ENCODE data around the gene ZNF362. TPM values are rescaled to one million over a fixed set of nuclear protein-coding genes. Genes with fewer than 3 reads are reported as not detected.
A peak's percentile ranks its signal among the peaks of the same experiment; 100 is the strongest.

The ZNF362 gene
- total and polyA plus RNA-seq, 2 of the 13 experiments (the other 11 are each of a cell fraction or from before 2014, with no cell fraction given), result 8.3 to 14.2 TPM

- peak; percentile 58; the same call in 1 of the 2 replicates for TF ChIP-seq ZNF609 (CRISPR knock-in tag; IDR thresholded peaks at IDR 0.05; ENCODE audit: borderline replicate concordance)
- TF ChIP-seq TCF12 (IDR thresholded peaks at IDR 0.05), result no peak
- TF ChIP-seq TCF12 (CRISPR knock-in tag; IDR thresholded peaks at IDR 0.05), result no peak
- no peak for TF ChIP-seq DNMT3B (CRISPR knock-in tag; conservative IDR thresholded peaks at IDR 0.05)
- TF ChIP-seq ZNF367 (CRISPR knock-in tag; IDR thresholded peaks at IDR 0.05; ENCODE audit: borderline replicate concordance), result no peak
- TF ChIP-seq ZNF768 (CRISPR knock-in tag; IDR thresholded peaks at IDR 0.05), result no peak
- TF ChIP-seq THAP11 (CRISPR knock-in tag; IDR thresholded peaks at IDR 0.05), result no peak
- TF ChIP-seq, protein P1, sequence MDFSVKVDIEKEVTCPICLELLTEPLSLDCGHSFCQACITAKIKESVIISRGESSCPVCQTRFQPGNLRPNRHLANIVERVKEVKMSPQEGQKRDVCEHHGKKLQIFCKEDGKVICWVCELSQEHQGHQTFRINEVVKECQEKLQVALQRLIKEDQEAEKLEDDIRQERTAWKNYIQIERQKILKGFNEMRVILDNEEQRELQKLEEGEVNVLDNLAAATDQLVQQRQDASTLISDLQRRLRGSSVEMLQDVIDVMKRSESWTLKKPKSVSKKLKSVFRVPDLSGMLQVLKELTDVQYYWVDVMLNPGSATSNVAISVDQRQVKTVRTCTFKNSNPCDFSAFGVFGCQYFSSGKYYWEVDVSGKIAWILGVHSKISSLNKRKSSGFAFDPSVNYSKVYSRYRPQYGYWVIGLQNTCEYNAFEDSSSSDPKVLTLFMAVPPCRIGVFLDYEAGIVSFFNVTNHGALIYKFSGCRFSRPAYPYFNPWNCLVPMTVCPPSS (IDR thresholded peaks at IDR 0.05), result no peak
- no peak for TF ChIP-seq FOXJ3 (CRISPR knock-in tag; IDR thresholded peaks at IDR 0.05; ENCODE audit: borderline replicate concordance)
- no peak for TF ChIP-seq ZKSCAN1 (IDR thresholded peaks at IDR 0.05; ENCODE audit: low read length)
- peak; percentile 68; the same call in 1 of the 2 replicates for TF ChIP-seq HMG20A (CRISPR knock-in tag; IDR thresholded peaks at IDR 0.05; ENCODE audit: borderline replicate concordance)
- no peak for TF ChIP-seq ZC3H13 (CRISPR knock-in tag; IDR thresholded peaks at IDR 0.05)
- 0 out of 4 replicates have a peak, but pooled peaks of 1 of the 2 experiments have one; percentile 22 for TF ChIP-seq KLF16 (CRISPR knock-in tag; IDR thresholded peaks at IDR 0.05)
- TF ChIP-seq, protein P2, sequence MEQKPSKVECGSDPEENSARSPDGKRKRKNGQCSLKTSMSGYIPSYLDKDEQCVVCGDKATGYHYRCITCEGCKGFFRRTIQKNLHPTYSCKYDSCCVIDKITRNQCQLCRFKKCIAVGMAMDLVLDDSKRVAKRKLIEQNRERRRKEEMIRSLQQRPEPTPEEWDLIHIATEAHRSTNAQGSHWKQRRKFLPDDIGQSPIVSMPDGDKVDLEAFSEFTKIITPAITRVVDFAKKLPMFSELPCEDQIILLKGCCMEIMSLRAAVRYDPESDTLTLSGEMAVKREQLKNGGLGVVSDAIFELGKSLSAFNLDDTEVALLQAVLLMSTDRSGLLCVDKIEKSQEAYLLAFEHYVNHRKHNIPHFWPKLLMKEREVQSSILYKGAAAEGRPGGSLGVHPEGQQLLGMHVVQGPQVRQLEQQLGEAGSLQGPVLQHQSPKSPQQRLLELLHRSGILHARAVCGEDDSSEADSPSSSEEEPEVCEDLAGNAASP (CRISPR knock-in tag; IDR thresholded peaks at IDR 0.05; ENCODE audit: borderline replicate concordance), result peak; percentile 60; the same call in 1 of the 2 replicates
- TF ChIP-seq, protein P3, sequence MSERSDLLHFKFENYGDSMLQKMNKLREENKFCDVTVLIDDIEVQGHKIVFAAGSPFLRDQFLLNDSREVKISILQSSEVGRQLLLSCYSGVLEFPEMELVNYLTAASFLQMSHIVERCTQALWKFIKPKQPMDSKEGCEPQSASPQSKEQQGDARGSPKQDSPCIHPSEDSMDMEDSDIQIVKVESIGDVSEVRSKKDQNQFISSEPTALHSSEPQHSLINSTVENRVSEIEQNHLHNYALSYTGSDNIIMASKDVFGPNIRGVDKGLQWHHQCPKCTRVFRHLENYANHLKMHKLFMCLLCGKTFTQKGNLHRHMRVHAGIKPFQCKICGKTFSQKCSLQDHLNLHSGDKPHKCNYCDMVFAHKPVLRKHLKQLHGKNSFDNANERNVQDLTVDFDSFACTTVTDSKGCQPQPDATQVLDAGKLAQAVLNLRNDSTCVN (CRISPR knock-in tag; IDR thresholded peaks at IDR 0.05; ENCODE audit: borderline replicate concordance), result no peak
- TF ChIP-seq MBD4 (IDR thresholded peaks at IDR 0.05; ENCODE audit: borderline replicate concordance, low read length), result no peak
- TF ChIP-seq SAP130 (CRISPR knock-in tag; IDR thresholded peaks at IDR 0.05; ENCODE audit: low read depth), result peak; percentile 84
- peak; percentile 85 for TF ChIP-seq RARA (CRISPR knock-in tag; IDR thresholded peaks at IDR 0.05)
- no peak for TF ChIP-seq BRCA1 (CRISPR knock-in tag; IDR thresholded peaks at IDR 0.05)
- TF ChIP-seq FOXK2 (IDR thresholded peaks at IDR 0.05), result no peak
- peak; percentile 76 for TF ChIP-seq ZNF331 (CRISPR knock-in tag; IDR thresholded peaks at IDR 0.05)
Measured at GRCh38 chr1:33258788-33259274, 2.5 kb downstream of the ZNF362 start (continued).

All from HepG2 (cell line).